Measurements from ENCODE around the gene PTCD2.

DNA sequence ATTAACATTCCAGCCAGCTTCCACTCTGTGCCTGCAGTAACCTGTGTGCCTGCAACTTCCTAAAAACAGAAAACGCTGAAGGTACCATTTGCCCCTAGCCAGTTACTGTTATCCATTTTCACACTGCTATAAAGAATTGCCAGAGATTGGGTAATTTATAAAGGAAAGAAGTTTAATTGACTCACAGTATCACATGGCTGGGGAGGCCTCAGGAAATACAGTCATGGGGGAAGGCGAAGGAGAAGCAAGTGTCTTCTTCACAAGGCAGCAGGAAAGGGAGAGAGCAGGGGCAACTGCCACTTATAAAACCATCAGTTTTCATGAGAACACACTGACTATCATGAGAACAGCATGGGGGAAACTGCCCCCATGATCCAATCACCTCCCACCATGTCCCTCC lies 31.2 kb downstream of the PTCD2 start:
- TF ChIP-seq CREB1 (IDR thresholded peaks at IDR 0.05): no peak
- no peak for TF ChIP-seq POLR2A (IDR thresholded peaks at IDR 0.05; ENCODE audit: control extremely low read depth in 1 of 2, low read depth in 2 of 2, low read length in 2 of 2)
- TF ChIP-seq GABPA (IDR thresholded peaks at IDR 0.05; ENCODE audit: borderline replicate concordance, insufficient read depth, low read length): no peak
- TF ChIP-seq, protein P1, sequence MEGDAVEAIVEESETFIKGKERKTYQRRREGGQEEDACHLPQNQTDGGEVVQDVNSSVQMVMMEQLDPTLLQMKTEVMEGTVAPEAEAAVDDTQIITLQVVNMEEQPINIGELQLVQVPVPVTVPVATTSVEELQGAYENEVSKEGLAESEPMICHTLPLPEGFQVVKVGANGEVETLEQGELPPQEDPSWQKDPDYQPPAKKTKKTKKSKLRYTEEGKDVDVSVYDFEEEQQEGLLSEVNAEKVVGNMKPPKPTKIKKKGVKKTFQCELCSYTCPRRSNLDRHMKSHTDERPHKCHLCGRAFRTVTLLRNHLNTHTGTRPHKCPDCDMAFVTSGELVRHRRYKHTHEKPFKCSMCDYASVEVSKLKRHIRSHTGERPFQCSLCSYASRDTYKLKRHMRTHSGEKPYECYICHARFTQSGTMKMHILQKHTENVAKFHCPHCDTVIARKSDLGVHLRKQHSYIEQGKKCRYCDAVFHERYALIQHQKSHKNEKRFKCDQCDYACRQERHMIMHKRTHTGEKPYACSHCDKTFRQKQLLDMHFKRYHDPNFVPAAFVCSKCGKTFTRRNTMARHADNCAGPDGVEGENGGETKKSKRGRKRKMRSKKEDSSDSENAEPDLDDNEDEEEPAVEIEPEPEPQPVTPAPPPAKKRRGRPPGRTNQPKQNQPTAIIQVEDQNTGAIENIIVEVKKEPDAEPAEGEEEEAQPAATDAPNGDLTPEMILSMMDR (IDR thresholded peaks at IDR 0.05; ENCODE audit: control extremely low read depth in 1 of 3, insufficient read depth in 1 of 3, low read depth in 1 of 3, low read length in 3 of 3): no peak
- TF ChIP-seq KDM1A (IDR thresholded peaks at IDR 0.05; ENCODE audit: borderline replicate concordance, low read length): no peak
- no peak for TF ChIP-seq EP300 (IDR thresholded peaks at IDR 0.05; ENCODE audit: borderline replicate concordance in 1 of 2, low read depth in 2 of 2, low read length in 2 of 2)
- TF ChIP-seq TEAD4 (IDR thresholded peaks at IDR 0.05; ENCODE audit: low read depth, low read length): no peak

Measured in H1 (cell line).